A673 (cell line): Measurements from ENCODE around the gene IL25. TPM values are rescaled to one million over a fixed set of nuclear protein-coding genes. Genes with fewer than 3 reads are reported as not detected.

Source experiments
- BruUV-seq: library from RNA; stranded (reverse); fragments of 400-500 nt; replicated peaks from 2 replicates; lab custom pipeline; 2021; lab: Mats Ljungman, UMichigan
- CTCF ChIA-PET: fragments of 300-600 bp; sonication (Branson Sonifier 250); formaldehyde crosslinking; loops from one replicate; lab custom pipeline; 2022; ENCODE audit warnings: antibody characterized with exemption; lab: Charles Lee
- POLR2A ChIA-PET: fragments of 300-600 bp; sonication (Branson Sonifier 250); formaldehyde crosslinking; loops from one replicate; lab custom pipeline; 2022; ENCODE audit warnings: antibody characterized with exemption; ENCODE audit not compliant: low non-redundant PET; lab: Charles Lee
- DNase-seq: peaks from one replicate; pipeline ENCODE4 v3.0.0-alpha.2; 2015; ENCODE audit warnings: low spot score
- H3K27ac ChIP-seq: fragments of 200-600 bp; sonication (generic); 2 replicates; pipeline ENCODE4 v1.5.1; 2016; ENCODE audit warnings: mixed run types, low read depth, mild to moderate bottlenecking, mixed read lengths, antibody characterized with exemption, low read length; ENCODE audit not compliant: poor library complexity, severe bottlenecking
- H3K27me3 ChIP-seq: fragments of 200-600 bp; sonication (generic); replicated peaks from 2 replicates; pipeline ENCODE4 v1.6.1; 2017; ENCODE audit warnings: mixed run types, low read depth, mild to moderate bottlenecking, mixed read lengths, antibody characterized with exemption, low read length; ENCODE audit not compliant: insufficient read depth, poor library complexity
- H3K36me3 ChIP-seq: fragments of 200-600 bp; sonication (generic); 2 replicates; pipeline ENCODE4 v1.6.1; 2016; ENCODE audit warnings: mixed run types, mild to moderate bottlenecking, mixed read lengths, antibody characterized with exemption, low read length; ENCODE audit not compliant: insufficient read depth, poor library complexity, severe bottlenecking
- H3K4me1 ChIP-seq: fragments of 200-600 bp; sonication (generic); 2 replicates; pipeline ENCODE4 v1.6.1; 2017; ENCODE audit warnings: mixed run types, mild to moderate bottlenecking, mixed read lengths, antibody characterized with exemption, low read length; ENCODE audit not compliant: insufficient read depth, poor library complexity, severe bottlenecking
- H3K4me3 ChIP-seq: fragments of 200-600 bp; sonication (generic); 2 replicates; pipeline ENCODE4 v1.5.1; 2016; ENCODE audit warnings: low read depth, mixed run types, mild to moderate bottlenecking, mixed read lengths, low read length; ENCODE audit not compliant: poor library complexity, severe bottlenecking
- H3K9me3 ChIP-seq: fragments of 200-600 bp; sonication (generic); 2 replicates; pipeline ENCODE4 v1.6.1; 2016; ENCODE audit warnings: mixed run types, low read depth, mild to moderate bottlenecking, mixed read lengths, antibody characterized with exemption, low read length; ENCODE audit not compliant: poor library complexity, severe bottlenecking
- CTCF ChIP-seq: fragments of 300-800, 200-600 bp; sonication (generic); conservative IDR thresholded peaks from 2 replicates; pipeline ENCODE4 v1.5.1; 2017; ENCODE audit warnings: low read depth, mild to moderate bottlenecking, antibody characterized with exemption, low read length, moderate library complexity, mixed read lengths
- EZH2 ChIP-seq: fragments of 200-600 bp; sonication (generic); IDR thresholded peaks from 2 replicates; pipeline ENCODE4 v1.6.1; 2017; ENCODE audit warnings: borderline replicate concordance, low read depth, mild to moderate bottlenecking, mixed read lengths, antibody characterized with exemption, low read length; ENCODE audit not compliant: poor library complexity, severe bottlenecking
- intact Hi-C: fragments of 100-400 bp; cut with micrococcal nuclease; formaldehyde crosslinking; loops from one replicate; pipeline ENCODE4 v1.10.0; 2022; ENCODE audit not compliant: unreplicated experiment
- total RNA-seq: library from RNA; stranded (reverse); gene quantifications from 2 replicates; pipeline ENCODE4 v1.2.3, GENCODE V29; 2021

IL25 gene
- total RNA-seq, 1 experiment from 2014 or later: not detected

DNA sequence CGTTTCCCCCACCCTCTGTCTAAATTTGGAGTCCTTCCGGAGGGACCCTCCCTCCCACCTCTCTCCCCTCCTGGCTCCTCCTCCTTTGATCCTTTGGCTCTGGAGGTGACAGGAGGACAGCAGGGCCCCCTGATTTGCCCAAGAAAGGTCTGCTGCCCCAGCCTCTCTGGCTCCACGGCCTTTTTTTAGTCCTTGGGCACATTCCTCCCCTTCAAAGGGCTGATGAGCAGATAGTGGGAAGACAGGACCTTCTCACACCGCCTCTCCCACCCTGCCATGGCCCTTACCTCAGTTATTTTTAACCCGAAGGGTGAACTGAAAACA, 35.7 kb downstream of the IL25 start:
- Histone ChIP-seq H3K36me3 (no peaks in the 10 kb centered on the region), H3K9me3 (no peaks in the 10 kb centered on the region), H3K27ac (no peak overlapping the region), H3K27me3 (peaks cover 11% of the 10 kb centered on the region), H3K4me1 (no peaks in the 10 kb centered on the region), H3K4me3 (no peak overlapping the region)
- DNase-seq: no peak
- intact Hi-C loops: no loop called here
- ChIA-PET CTCF (no interaction called here), POLR2A (no interaction called here)
- BruUV-seq: no TSS peak
- TF ChIP-seq CTCF (no peak), EZH2 (no peak)

DNA sequence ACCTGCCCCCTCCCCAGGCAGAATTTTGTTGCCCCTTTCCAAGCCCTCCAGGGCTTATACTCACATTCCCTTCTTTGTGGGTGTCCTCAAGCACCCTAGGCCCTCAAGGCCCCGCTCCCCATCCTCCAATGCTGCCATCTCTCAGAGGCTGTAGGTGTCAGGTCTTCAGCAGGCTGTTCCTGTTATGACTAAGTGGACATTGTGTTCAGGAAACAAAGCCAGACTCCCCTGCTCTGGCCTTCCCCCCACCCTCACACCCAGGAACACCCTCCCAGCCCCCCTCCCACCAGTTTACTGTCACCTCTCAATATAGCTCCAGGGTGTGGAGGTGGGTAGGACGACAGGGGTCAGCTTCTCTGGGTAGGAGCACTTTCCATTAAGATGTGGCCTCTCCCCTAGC, 36.9 kb downstream of the IL25 start:
- no peak overlapping the region for H3K27ac ChIP-seq
- no peak overlapping the region for H3K4me3 ChIP-seq
- no peaks in the 10 kb centered on the region for H3K36me3 ChIP-seq
- no peaks in the 10 kb centered on the region for H3K9me3 ChIP-seq
- H3K27me3 ChIP-seq: peaks cover 7% of the 10 kb centered on the region
- ChIA-PET POLR2A (no interaction called here), CTCF (no interaction called here)
- intact Hi-C loops: no loop called here
- no TSS peak for BruUV-seq
- no peak for DNase-seq
- no peak for TF ChIP-seq EZH2
- TF ChIP-seq CTCF: no peak
- no peaks in the 10 kb centered on the region for H3K4me1 ChIP-seq

DNA sequence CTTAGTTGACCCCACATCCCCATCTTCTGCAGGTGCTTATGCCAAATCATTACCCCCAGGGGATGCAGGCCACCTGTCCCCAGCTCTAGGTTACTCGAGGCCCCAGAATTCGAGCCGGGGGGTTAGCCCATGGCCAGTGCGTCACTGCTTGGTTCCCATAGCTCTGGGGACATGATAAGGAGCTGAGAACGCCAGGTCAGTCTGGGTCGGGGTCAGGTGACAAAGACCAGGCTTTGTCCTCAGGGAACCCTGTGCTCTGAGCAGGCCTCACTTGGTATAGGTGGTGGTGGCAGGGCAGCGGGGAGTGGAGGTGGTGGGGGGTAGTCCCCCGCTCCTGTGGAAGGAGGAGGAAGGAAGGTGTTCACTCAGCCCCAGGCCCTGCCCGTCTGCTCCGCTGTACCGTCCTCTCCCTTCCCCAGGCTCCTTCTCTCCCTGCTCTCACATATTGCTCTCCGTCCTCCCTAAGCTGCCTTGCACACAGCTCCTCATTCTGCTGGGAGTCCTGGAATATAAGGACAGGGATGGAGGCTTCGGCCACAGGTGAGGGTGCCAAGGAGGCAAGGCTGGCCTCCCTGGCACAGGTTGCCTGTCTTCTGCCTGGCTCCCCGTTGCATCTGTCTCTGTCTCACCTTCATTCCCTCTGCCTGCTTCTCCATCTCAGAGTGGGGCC, 37.5 kb downstream of the IL25 start:
- Histone ChIP-seq H3K36me3 (no peaks in the 10 kb centered on the region), H3K27me3 (peaks cover 7% of the 10 kb centered on the region), H3K4me1 (no peaks in the 10 kb centered on the region), H3K9me3 (no peaks in the 10 kb centered on the region), H3K27ac (no peak overlapping the region), H3K4me3 (no peak overlapping the region)
- POLR2A ChIA-PET: no interaction called here
- TF ChIP-seq CTCF: no peak
- TF ChIP-seq EZH2: no peak
- CTCF ChIA-PET: no interaction called here
- no peak for DNase-seq
- BruUV-seq: no TSS peak
- intact Hi-C loops: no loop called here
